ENCODE data around the gene SAMD13. TPM values are rescaled to one million over a fixed set of nuclear protein-coding genes. Genes with fewer than 3 reads are reported as not detected.

SAMD13 gene
- total RNA-seq, 1 donor from 2014 or later, result 2.0 TPM

- intact Hi-C loops (cut with micrococcal nuclease), result no loop called here
- no peak for TF ChIP-seq CTCF (IDR thresholded peaks at IDR 0.05; ENCODE audit: borderline replicate concordance)
- no peak overlapping the region for H3K27ac ChIP-seq (replicated peaks)
- no peaks in the 10 kb centered on the region for H3K36me3 ChIP-seq
- no peaks in the 10 kb centered on the region for H3K27me3 ChIP-seq (ENCODE audit: low read depth)
- no peaks in the 10 kb centered on the region for H3K9me3 ChIP-seq (replicated peaks)
- no peak overlapping the region for H3K4me3 ChIP-seq
- DNase-seq, result no peak
- H3K4me1 ChIP-seq, result no peaks in the 10 kb centered on the region
Observed at GRCh38 chr1:84387480-84388163, 86.1 kb downstream of the SAMD13 start.

- no peak for DNase-seq
- no peaks in the 10 kb centered on the region for H3K36me3 ChIP-seq
- no peak for TF ChIP-seq CTCF (IDR thresholded peaks at IDR 0.05; ENCODE audit: borderline replicate concordance)
- H3K4me3 ChIP-seq, result no peak overlapping the region
- no peak overlapping the region for H3K27ac ChIP-seq (replicated peaks)
- intact Hi-C loops (cut with micrococcal nuclease), result no loop called here
- no peaks in the 10 kb centered on the region for H3K9me3 ChIP-seq (replicated peaks)
- H3K4me1 ChIP-seq, result no peaks in the 10 kb centered on the region
- H3K27me3 ChIP-seq (ENCODE audit: low read depth), result no peaks in the 10 kb centered on the region
Observed at GRCh38 chr1:84390226-84390625, 88.7 kb downstream of the SAMD13 start.

- no peak within 1 kb of the TSS for H3K27ac ChIP-seq (replicated peaks)
- no peak for TF ChIP-seq CTCF (IDR thresholded peaks at IDR 0.05; ENCODE audit: borderline replicate concordance)
- intact Hi-C loops (cut with micrococcal nuclease), result no loop called here
- no peaks in the 10 kb centered on the region for H3K4me1 ChIP-seq
- H3K27me3 ChIP-seq (ENCODE audit: low read depth), result no peaks in the 10 kb centered on the region
- H3K9me3 ChIP-seq (replicated peaks), result no peaks in the 10 kb centered on the region
- no peaks in the 10 kb centered on the region for H3K36me3 ChIP-seq
- H3K4me3 ChIP-seq, result no peak within 1 kb of the TSS
- no peak for DNase-seq
Observed at GRCh38 chr1:84398175-84399155, 97.0 kb downstream of the SAMD13 start, which contains the start of gene DNASE2B. TSS of gene DNASE2B (plus strand) at chr1:84398484. CDS start at chr1:84398565, 81 bp downstream.

Other genes with a start within 250 kb of the SAMD13 start
- 34.9 TPM for gene PRKACB, start 157.4 kb upstream of the SAMD13 start, total RNA-seq
- gene DNASE2B, start 96.8 kb downstream of the SAMD13 start, total RNA-seq, result not detected
- gene RPF1, start 177.6 kb downstream of the SAMD13 start, total RNA-seq, result 34.9 TPM
- gene SPATA1, start 204.7 kb downstream of the SAMD13 start, total RNA-seq, result 0.66 TPM
- 170 TPM for gene GNG5, start 204.9 kb downstream of the SAMD13 start, total RNA-seq